HL-60 (cell line): ENCODE data around the gene TEDC2.

Experiments
- GABPA ChIP-seq: IDR thresholded peaks from 2 replicates; pipeline ENCODE4 v1.6.1; 2012; ENCODE audit warnings: low read depth
- POLR2AphosphoS5 ChIP-seq: IDR thresholded peaks from 2 replicates; pipeline ENCODE4 v1.6.1; 2012; ENCODE audit warnings: low read depth
- SPI1 ChIP-seq: IDR thresholded peaks from 2 replicates; pipeline ENCODE4 v1.6.1; 2012; ENCODE audit warnings: low read depth, mild to moderate bottlenecking, borderline replicate concordance
- TF ChIP-seq, protein P1 (sequence below): IDR thresholded peaks from one replicate; pipeline ENCODE4 v1.5.1; 2011; ENCODE audit warnings: low read length, control low read depth, inconsistent platforms; ENCODE audit not compliant: insufficient read depth
- TF ChIP-seq, protein P2 (sequence below): IDR thresholded peaks from 2 replicates; pipeline ENCODE4 v1.6.1; 2012; ENCODE audit warnings: low read depth; ENCODE audit not compliant: insufficient replicate concordance

DNA sequence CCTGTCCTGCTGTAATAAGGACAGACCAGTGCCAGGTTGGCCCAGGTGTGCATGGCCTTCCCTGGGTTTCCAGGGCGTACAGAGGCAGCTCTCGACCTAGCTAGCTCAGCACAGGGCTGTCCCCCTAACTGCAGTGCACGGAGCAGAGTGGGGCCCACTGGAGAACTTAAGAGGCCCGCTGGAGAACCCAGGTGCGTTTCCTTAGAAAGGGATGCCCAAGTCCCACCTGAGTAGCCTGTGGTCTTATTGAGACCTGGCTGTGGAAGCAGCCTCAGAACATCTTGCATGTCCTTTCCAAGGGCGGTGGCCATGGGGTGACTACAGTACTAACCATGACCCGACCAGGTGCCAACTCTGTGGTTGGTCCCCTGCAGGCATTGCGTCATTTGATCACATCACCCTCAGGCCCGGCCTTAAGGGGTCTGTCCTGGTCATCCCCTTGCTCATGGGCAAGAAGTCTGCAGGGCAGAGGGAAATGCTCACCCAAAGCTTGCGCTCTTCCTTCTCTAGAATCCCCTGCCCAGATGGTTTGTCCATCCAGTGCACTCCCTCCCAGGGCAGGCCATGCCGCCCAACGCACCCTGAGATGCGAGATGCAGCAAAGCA, 34.0 kb upstream of the TEDC2 start:
- TF ChIP-seq, protein P1, sequence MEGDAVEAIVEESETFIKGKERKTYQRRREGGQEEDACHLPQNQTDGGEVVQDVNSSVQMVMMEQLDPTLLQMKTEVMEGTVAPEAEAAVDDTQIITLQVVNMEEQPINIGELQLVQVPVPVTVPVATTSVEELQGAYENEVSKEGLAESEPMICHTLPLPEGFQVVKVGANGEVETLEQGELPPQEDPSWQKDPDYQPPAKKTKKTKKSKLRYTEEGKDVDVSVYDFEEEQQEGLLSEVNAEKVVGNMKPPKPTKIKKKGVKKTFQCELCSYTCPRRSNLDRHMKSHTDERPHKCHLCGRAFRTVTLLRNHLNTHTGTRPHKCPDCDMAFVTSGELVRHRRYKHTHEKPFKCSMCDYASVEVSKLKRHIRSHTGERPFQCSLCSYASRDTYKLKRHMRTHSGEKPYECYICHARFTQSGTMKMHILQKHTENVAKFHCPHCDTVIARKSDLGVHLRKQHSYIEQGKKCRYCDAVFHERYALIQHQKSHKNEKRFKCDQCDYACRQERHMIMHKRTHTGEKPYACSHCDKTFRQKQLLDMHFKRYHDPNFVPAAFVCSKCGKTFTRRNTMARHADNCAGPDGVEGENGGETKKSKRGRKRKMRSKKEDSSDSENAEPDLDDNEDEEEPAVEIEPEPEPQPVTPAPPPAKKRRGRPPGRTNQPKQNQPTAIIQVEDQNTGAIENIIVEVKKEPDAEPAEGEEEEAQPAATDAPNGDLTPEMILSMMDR: no peak
- no peak for TF ChIP-seq GABPA
- TF ChIP-seq POLR2AphosphoS5: no peak
- TF ChIP-seq, protein P2, sequence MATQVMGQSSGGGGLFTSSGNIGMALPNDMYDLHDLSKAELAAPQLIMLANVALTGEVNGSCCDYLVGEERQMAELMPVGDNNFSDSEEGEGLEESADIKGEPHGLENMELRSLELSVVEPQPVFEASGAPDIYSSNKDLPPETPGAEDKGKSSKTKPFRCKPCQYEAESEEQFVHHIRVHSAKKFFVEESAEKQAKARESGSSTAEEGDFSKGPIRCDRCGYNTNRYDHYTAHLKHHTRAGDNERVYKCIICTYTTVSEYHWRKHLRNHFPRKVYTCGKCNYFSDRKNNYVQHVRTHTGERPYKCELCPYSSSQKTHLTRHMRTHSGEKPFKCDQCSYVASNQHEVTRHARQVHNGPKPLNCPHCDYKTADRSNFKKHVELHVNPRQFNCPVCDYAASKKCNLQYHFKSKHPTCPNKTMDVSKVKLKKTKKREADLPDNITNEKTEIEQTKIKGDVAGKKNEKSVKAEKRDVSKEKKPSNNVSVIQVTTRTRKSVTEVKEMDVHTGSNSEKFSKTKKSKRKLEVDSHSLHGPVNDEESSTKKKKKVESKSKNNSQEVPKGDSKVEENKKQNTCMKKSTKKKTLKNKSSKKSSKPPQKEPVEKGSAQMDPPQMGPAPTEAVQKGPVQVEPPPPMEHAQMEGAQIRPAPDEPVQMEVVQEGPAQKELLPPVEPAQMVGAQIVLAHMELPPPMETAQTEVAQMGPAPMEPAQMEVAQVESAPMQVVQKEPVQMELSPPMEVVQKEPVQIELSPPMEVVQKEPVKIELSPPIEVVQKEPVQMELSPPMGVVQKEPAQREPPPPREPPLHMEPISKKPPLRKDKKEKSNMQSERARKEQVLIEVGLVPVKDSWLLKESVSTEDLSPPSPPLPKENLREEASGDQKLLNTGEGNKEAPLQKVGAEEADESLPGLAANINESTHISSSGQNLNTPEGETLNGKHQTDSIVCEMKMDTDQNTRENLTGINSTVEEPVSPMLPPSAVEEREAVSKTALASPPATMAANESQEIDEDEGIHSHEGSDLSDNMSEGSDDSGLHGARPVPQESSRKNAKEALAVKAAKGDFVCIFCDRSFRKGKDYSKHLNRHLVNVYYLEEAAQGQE: no peak
- no peak for TF ChIP-seq SPI1
